ENCODE results near the gene FAM209A. TPM values are rescaled to one million over a fixed set of nuclear protein-coding genes. Genes with fewer than 3 reads are reported as not detected.

The FAM209A gene
- polyA plus RNA-seq, 1 donor (not counting 4 experiments of a cell fraction or from before 2014, with no cell fraction given): 0.35 TPM

DNA sequence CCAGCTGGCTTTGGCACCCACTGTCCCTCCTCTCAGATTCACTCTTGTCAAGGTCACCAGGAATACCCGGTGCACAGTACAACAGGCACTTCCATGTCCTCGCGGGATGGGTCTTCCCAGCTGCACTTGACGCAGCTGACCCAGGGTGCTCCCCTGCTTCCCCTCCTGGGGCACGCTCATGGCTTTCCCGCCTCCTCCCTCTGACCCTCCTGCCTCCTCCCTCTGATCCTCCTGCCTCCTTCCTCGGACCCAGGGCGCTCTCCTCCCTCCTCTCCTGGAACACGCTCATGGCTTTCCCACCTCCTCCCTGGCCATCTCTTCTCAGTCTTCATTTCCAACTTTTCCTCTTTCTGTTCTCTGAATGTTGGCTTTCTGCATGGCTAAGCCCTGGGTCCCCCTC is 50.6 kb downstream of the FAM209A start:
- Histone ChIP-seq H3K4me3 (ENCODE audit: control insufficient read depth in 2 of 3, extremely low read depth in 1 of 3, insufficient read depth in 2 of 3, low read depth in 1 of 3, low read length in 3 of 3) (no peak overlapping the region), H3K4me1 (ENCODE audit: control insufficient read depth, extremely low read depth, insufficient read depth, low read length) (peaks cover 16% of the 10 kb centered on the region), H3K9ac (ENCODE audit: control insufficient read depth, extremely low read depth, insufficient read depth, low read length) (no peak overlapping the region), H3K9me1 (ENCODE audit: control insufficient read depth, extremely low read depth, insufficient read depth, low read length) (no peaks in the 10 kb centered on the region), H3K4me2 (ENCODE audit: control insufficient read depth, extremely low read depth, insufficient read depth, low read depth, low read length) (peak overlapping the region; percentile 64), H4K20me1 (ENCODE audit: control insufficient read depth, extremely low read depth, insufficient read depth, low read length) (no peaks in the 10 kb centered on the region), H3K27me3 (ENCODE audit: control insufficient read depth, extremely low read depth, insufficient read depth, low read length) (no peaks in the 10 kb centered on the region), H3K27ac (ENCODE audit: control insufficient read depth, insufficient read depth, low read length) (no peak overlapping the region), H3K36me3 (ENCODE audit: control insufficient read depth in 2 of 2, extremely low read depth in 1 of 2, insufficient read depth in 2 of 2, low read length in 2 of 2) (no peaks in the 10 kb centered on the region), H2AFZ (ENCODE audit: control insufficient read depth, low read length) (no peak overlapping the region), H3K79me2 (ENCODE audit: control insufficient read depth, insufficient read depth, low read length) (no peaks in the 10 kb centered on the region), H3K9me3 (ENCODE audit: control insufficient read depth, low read depth, low read length) (no peaks in the 10 kb centered on the region)
- FAIRE-seq (no peak), DNase-seq (ENCODE audit: low read depth, low spot score) (no peak)
- TF ChIP-seq EZH2 (IDR thresholded peaks at IDR 0.05; ENCODE audit: low read length): no peak
- TF ChIP-seq, protein P1, sequence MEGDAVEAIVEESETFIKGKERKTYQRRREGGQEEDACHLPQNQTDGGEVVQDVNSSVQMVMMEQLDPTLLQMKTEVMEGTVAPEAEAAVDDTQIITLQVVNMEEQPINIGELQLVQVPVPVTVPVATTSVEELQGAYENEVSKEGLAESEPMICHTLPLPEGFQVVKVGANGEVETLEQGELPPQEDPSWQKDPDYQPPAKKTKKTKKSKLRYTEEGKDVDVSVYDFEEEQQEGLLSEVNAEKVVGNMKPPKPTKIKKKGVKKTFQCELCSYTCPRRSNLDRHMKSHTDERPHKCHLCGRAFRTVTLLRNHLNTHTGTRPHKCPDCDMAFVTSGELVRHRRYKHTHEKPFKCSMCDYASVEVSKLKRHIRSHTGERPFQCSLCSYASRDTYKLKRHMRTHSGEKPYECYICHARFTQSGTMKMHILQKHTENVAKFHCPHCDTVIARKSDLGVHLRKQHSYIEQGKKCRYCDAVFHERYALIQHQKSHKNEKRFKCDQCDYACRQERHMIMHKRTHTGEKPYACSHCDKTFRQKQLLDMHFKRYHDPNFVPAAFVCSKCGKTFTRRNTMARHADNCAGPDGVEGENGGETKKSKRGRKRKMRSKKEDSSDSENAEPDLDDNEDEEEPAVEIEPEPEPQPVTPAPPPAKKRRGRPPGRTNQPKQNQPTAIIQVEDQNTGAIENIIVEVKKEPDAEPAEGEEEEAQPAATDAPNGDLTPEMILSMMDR (optimal IDR thresholded peaks at IDR 0.05 in 1 of 3, IDR thresholded peaks at IDR 0.05 in 1 of 3, conservative IDR thresholded peaks at IDR 0.05 in 1 of 3; ENCODE audit: extremely low read depth in 1 of 3, insufficient read depth in 2 of 3, low read length in 3 of 3): no peak
- dilution Hi-C loops (cut with MboI; ENCODE audit: extremely low pct_ligation_motif_present, low sequenced_read_pairs): no loop called here

Other genes with a start within 250 kb of the FAM209A start
- 29.7 to 34.5 TPM (median 33.6 TPM) in 3 replicates for gene FAM210B, start 165.8 kb upstream of the FAM209A start, polyA plus RNA-seq
- 10.9 to 36.1 TPM (median 31.4 TPM) in 3 replicates for gene AURKA, start 132.5 kb upstream of the FAM209A start, polyA plus RNA-seq
- 40.3 to 43.3 TPM (median 41.8 TPM) in 3 replicates for gene CSTF1, start 132.1 kb upstream of the FAM209A start, polyA plus RNA-seq
- gene CASS4, start 112.5 kb upstream of the FAM209A start, polyA plus RNA-seq: 0.01 to 0.10 TPM in 2 of 3 replicates, not detected in the other
- gene RTF2, start 56.1 kb upstream of the FAM209A start, polyA plus RNA-seq: 54.9 to 63.4 TPM (median 58.8 TPM) in 3 replicates
- gene FAM209B, start 8.5 kb downstream of the FAM209A start, polyA plus RNA-seq: 0.12 to 0.38 TPM (median 0.18 TPM) in 3 replicates
- 5.5 to 24.7 TPM (median 11.5 TPM) in 3 replicates for gene TFAP2C, start 104.6 kb downstream of the FAM209A start, polyA plus RNA-seq

Data from keratinocyte (primary cell).